GM06990 (cell line): ENCODE measurements around the gene RBM10.

Experiments
- DNase-seq: peaks from one replicate; pipeline ENCODE4 v3.0.0-alpha.2; 2011; ENCODE audit not compliant: insufficient read length; ENCODE audit errors: extremely low read depth
- H3K27me3 ChIP-seq: replicated peaks from 2 replicates; pipeline ENCODE4 v1.6.0; 2011; ENCODE audit warnings: low read length; ENCODE audit not compliant: control insufficient read depth, insufficient read depth
- H3K36me3 ChIP-seq: 2 replicates; pipeline ENCODE4 v1.5.1; 2011; ENCODE audit warnings: low read length; ENCODE audit not compliant: control insufficient read depth, insufficient read depth
- H3K4me3 ChIP-seq: replicated peaks from 2 replicates; pipeline ENCODE4 v1.5.1; 2011; ENCODE audit warnings: low read depth, mild to moderate bottlenecking, control low read depth, low read length
- CTCF ChIP-seq: IDR thresholded peaks from 2 replicates; pipeline ENCODE4 v1.5.1; 2011; ENCODE audit warnings: low read length, control low read depth, mild to moderate bottlenecking, inconsistent platforms; ENCODE audit not compliant: insufficient read depth, poor library complexity, severe bottlenecking

Gene RBM10

GRCh38 chrX:47194194-47194787 lies 49.3 kb downstream of the RBM10 start:
- Histone ChIP-seq H3K27me3 (no peaks in the 10 kb centered on the region), H3K4me3 (peak overlapping the region; percentile 78), H3K36me3 (peaks cover 11% of the 10 kb centered on the region)
- TF ChIP-seq CTCF: no peak
- no peak for DNase-seq

GRCh38 chrX:47196098-47196497 lies 51.1 kb downstream of the RBM10 start:
- H3K4me3 ChIP-seq: no peak overlapping the region
- no peaks in the 10 kb centered on the region for H3K27me3 ChIP-seq
- no peak for DNase-seq
- no peak for TF ChIP-seq CTCF
- peaks cover 25% of the 10 kb centered on the region for H3K36me3 ChIP-seq

GRCh38 chrX:47197526-47197925 lies 52.5 kb downstream of the RBM10 start:
- TF ChIP-seq CTCF: no peak
- Histone ChIP-seq H3K4me3 (no peak overlapping the region), H3K36me3 (peaks cover 39% of the 10 kb centered on the region), H3K27me3 (no peaks in the 10 kb centered on the region)
- DNase-seq: no peak

- H3K36me3 ChIP-seq: peaks cover 44% of the 10 kb centered on the region
- no peaks in the 10 kb centered on the region for H3K27me3 ChIP-seq
- no peak for TF ChIP-seq CTCF
- DNase-seq: no peak
- H3K4me3 ChIP-seq: no peak overlapping the region
Measured at GRCh38 chrX:47198026-47198686, 53.1 kb downstream of the RBM10 start.

GRCh38 chrX:47198687-47199080 lies 53.7 kb downstream of the RBM10 start:
- TF ChIP-seq CTCF: no peak
- Histone ChIP-seq H3K27me3 (no peaks in the 10 kb centered on the region), H3K36me3 (peaks cover 46% of the 10 kb centered on the region), H3K4me3 (no peak overlapping the region)
- DNase-seq: no peak
